CD4-positive, alpha-beta T cell treated with Interleukin-17A for 4 hours (primary cell): ENCODE measurements around the gene GARRE1.
"Not testable (repeated sequence)": the region's sequence is repeated elsewhere in the genome, so short reads cannot be mapped to it uniquely, and the experiment has no call there.

ENCODE experiments used
- DNase-seq: peaks from one replicate; pipeline ENCODE4 v3.0.0-alpha.2; 2020; ENCODE audit warnings: mixed read lengths

Gene GARRE1

DNA sequence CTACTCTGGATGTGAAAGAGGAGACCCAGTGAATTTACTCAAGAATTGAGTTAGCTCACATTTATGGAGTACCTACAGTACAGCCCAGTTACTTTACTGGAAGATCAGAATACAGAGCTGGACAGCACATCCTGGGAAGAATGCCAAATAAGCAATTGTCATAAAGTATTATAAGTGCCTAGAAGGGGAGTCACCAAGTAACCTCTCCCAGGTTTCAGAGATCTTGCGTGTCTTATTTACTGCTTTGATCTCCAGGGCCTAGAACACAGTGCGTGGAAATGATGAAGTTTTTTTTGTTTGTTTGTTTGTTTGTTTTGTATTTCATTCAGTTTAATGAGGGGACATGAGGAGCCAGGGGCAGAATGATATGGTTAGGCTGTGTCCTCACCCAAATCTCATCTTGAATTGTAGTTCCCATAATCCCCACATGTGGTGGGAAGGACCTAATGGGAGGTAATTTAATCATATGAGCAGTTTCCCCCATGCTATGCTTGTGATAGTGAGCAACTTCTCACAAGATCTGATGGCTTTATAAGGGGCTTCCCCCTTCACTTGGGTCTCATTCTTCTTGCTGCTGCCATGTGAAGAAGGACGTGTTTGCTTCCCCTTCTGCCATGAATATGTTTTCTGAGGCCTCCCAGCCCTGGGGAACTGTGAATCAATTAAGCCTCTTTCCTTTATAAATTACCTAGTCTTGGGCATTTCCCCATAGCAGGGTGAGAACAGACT is 5.2 kb downstream of the GARRE1 start:
- DNase-seq = no peak

DNA sequence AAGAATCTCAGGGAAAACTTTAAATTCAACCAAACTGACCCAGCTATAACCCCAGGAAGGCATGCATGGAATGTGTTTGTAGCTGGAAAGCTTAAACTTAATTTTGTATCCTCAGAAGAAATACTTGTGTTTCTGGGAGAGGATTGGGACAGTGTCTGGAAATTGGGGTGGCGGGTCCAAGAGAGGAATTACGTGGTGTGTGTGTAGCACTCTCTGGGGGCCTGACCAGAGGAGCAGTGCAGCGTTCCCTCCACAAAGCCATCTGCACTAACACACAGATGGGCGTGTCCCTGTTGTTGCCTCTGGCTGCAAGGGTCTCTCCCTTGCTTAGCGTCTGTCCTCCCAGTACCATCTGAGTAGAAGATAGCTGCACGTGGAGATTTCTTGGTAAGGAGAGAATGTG is 6.4 kb downstream of the GARRE1 start:
- no peak for DNase-seq

DNA sequence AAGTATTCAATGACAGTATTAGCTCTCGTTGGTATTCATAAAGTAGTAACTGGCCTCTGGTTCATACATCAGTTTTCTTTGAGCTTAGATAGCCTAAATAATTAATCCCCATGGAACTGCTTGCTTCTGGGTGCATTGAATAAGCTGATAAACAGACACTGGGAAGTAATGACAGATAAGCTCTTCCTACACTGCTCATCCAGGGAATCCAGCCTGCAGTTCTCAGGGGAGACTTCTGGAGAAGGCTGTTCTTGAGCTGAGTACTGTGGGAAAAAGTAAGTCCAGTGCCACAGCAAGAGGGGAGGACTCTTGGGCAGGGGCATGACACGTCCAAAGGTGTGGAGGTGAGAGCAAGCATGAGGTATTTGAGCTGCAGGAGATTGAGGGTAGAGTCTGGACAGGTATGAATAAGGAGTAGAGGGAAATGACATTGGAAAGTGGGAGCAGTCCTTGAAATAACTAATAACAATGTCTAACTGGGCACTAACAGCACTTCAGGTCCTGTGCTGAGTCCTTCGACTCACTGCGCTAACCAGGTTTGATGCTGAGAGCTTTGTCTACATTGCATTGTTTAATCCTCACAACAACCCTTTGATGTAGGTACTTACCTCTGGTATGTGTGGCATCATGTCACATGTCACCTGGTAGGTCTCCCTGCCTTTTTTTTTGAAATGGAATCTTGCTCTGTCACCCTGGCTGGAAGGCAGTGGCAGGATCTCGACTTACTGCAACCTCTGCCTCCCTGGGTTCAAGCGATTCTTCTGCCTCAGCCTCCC is 7.2 kb downstream of the GARRE1 start:
- no peak for DNase-seq

DNA sequence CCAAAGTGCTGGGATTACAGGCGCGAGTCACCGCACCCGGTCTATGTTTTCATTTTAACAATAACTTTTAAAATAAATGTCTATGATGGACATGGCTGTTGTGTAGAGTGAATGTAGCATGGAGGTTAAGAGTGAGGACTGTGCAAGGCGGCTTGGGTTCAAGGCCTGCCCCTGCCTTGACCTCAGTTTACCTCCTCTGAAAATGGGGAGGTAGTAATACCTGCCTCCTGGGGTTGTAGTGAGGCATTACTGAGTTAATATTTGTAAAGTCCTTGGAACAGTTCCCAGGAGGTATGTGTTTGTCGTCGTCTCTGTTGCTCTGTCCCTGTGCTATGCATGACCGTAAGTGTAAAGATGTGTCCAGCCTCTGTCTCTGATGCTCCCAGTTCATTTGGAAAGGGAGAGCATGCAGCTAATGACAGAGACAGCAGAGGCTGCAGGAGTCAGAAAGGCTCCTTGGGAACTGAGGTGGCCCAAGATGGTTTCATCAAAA is 9.4 kb downstream of the GARRE1 start:
- no peak for DNase-seq

DNA sequence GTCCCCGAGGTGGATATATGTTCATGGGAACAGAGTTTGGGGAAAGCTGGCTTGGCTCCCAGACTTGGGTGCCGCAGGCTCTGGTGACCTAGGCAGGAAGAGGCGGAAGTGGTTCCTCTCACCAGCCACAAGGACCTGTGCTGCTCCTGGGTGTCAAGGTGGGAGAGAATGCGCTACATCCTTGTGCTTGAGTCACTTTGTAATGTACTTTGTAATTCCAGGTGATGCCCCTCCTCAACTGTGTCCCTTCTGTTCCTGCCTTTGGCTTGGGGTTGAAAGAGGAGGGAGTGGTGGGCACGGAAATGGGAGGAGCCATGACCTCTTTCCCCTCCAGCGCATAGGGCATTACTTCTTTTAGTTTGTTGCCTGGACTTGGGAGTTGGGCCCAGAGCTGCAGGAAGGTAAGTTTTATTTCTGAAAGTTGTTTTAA is 10.9 kb downstream of the GARRE1 start:
- no peak for DNase-seq

DNA sequence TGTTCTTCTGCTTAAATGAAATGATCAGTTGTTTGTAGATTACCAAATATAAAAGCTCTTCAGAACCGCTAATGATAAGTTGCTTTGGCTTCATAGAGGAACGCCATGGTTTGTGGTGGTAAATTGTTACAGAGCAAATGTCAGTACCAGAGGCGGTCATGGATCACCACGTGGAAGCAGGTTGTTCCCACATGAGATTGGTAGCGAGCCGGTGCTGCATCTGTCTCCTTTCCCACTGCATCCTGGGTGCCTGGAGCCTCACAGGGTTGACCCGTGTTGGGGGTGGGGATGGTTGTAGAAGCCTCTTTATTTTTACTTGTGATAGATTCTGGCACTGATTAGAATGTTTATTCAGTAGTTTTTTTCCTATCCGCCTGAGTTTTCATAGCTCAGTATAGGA is 14.7 kb downstream of the GARRE1 start:
- peak; percentile 19 for DNase-seq

DNA sequence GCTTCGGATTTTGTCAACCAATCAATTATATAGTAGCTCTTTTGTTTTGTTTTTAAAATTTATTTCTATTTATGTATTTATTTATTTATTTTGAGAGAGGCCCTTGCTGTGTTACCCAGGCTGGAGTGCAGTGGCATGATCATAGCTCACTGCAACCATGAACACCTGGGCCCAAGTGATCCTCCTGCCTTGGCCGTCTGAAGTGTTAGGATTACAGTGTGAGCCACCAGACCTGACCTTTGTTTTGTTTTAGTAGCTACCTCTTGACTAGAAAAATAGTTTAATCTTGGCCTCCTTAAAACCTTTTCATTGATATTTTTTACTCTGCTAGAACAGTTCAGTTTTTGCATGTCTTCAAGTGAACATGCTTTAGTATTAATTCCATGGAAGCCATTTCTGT is 15.1 kb downstream of the GARRE1 start:
- DNase-seq = no peak

DNA sequence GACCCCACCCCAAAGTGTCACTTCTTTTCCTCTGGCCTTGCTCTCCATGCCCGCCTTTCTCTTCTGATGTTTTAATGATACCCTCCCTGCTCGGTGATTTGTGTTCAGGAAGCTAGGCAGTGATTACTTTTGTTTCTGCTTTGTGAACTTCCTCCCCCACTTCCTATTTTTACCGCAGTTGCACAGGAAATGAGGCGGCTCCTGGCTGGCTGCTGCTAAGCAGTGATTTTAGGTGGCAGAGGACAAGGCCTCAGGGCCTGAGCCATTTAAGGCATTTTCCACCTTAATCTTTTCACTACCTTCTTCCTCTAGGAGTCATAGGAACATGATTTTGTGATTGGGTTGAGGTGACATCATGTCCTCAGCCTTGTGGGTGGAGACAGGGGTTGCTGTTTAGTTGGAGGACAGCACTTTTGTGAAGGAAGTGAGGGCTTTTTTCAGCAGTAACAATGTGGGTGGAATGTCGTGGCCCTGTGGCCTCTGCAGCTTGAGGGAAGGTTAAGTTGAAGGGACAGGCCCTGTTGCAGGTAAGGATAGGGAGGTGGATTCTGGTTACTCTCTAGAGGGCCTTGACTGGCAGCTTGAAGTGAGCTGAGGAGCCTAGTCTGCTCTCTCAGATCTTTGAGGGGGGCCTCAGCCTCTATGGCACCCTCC is 15.7 kb downstream of the GARRE1 start:
- DNase-seq = peak; percentile 80

DNA sequence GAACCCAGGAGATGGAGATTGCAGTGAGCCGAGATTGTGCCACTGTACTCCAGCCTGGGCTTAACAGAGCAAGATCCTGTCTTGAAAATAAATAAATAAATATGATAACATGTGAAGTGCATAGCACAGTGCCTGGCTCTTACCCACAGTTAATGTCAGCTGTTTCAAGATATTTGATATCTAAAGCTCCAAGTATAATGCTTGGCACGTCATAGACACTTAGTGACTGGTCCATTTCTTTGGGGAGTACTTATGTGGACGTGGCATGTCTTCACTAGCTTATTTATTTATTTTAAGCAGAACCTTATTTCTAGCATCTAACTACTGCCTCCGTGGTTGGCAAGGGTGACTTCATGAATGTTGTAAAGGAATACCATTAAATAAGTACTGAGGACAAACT is 18.8 kb downstream of the GARRE1 start:
- DNase-seq = no peak

DNA sequence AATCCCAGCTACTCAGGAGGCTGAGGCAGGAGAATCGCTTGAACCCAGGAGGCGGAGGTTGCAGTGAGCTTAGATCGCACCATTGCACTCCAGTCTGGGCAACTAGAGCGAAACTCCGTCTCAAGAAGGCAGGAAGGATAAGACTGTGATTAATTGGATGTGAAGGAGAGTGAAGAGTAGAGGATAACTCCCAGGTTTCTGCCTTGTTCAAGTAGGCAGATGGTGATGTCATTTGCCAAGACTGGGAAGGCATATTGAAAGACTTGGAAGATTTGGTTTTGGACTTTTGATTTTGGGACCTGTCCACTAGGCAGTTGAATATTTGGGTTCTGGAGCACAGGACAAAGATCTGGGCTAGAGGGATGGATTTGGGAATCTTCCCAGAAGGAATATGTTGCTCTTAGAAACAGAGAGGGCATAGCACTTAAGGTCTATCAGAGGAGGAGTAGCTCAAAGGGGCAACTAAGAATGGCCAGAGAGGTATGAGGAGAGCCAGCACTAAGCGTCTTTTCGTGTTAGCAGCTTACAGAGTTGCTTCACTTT is 20.0 kb downstream of the GARRE1 start:
- DNase-seq = no peak

DNA sequence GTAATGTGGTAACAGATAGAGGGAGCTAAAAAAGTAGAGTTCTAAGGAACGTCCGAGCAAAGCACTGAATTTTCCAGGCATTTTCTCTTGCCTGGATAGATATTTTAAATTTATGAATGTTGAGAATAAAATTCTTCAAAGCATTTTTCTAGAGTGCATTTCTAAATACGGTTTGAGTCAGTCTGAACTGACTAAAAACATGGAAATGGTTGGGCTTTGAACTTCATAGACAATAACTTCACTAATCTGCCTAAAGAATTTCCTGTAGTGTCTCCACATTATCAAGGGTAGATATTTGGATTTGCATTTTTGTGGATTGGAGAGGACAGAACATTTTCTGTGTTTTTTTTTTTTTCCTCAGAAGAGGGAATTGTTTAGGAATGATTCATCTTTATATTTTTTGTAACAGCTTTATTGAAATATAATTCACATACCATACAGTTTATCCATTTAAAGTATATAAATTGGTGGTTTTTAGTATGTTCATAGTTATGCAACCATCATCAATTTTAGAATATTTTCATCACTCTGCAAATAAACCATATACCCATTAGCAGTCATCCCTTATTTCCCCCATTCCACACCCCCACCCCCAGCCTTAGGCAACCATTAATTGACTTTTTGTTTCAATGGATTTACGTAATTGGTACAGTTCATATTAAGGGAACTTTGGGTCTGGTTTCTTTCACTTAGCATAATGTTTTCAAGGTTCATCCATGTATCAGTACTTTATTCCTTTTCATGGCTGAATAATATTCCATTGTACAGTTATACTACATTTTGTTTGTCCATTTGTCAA is 20.7 kb downstream of the GARRE1 start:
- DNase-seq = no peak

DNA sequence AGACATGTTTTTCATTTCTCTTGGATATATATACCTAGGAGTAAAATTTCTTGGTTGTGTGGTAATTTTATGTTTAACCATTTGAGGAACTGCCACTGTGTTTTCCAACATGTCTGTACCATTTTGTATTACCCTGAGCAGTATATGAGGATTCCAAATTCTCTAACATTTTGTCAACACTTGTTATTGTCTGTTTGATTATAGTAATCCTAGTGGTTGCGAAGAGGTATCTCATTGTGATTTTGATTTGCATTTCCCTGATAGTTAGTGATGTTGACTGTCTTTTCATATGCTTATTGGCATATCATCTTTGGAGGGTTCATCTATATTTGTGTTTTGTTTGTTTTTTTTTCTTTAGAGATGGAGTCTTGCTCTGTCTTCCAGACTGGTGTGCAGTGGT is 21.4 kb downstream of the GARRE1 start:
- DNase-seq = no peak

DNA sequence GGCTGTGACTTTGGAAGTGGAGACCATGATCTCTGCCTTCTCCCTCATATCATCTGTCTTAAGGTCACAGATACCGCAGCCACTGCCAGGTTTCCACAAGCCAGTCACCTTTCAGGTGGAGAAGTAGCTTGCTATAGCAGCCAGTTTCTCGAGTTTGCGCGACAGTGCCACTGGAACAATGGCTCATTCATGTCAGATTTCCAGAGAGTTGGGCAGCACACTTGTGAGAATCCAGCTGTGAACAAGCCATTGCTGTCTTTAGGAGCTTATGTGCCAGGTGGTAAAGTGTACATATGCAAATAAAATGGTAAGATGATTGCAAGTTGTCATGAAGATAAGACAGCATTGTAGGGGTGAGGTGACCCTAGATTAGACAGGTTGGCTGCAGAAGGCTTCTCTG is 22.3 kb downstream of the GARRE1 start:
- DNase-seq = no peak

DNA sequence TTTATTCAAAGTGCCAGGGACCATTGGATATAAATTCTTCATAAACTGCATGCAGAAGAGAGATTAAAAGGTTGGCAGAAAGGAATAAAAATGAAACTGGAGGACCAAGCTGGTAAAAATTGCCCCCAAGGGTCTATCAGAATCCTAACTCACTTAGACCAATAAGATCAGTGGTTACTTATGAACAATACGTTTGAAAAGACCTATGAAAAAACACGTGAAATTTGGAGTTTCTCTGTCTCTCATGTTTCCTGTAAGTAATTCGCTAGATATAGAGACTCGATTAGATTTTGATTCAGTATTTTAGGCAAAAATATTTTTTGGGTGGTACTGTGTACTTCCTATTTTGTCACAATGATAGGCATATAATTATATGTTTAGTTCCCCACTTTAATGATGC is 22.9 kb downstream of the GARRE1 start:
- DNase-seq = no peak

DNA sequence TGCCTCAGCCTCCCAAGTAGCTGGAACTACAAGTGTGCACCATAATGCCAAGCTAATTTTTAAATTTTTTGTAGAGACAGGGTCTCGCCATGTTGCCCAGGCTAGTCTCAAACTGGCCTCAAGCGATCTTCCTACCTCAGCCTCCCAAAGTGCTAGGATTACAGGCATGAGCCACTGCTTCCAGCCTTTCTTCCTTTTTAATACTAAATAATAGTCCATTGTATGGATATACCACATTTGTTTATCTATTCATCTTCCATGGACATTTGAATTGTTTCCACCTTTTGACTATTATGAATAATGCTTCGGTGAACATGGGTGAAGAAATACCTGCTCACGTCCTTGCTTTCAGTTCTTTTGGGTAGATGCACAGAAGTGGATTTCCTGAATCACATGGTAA is 24.4 kb downstream of the GARRE1 start:
- no peak for DNase-seq

DNA sequence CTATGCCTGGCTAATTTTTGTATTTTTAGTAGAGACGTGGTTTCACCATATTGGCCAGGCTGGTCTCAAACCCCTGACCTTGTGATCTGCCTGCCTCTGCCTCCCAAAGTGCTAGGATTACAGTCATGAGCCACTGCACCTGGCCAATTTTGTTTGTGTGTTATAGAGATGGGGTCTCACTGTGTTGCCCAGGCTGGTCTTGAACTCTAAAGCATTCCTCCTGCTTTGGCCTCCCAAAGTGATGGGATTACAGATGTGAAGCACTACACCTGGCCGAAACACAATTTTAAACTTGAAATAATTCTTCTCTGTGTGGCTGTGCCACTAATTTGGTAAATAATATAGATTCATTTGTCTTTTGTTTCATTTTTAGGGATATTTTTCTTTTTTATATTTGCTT is 27.1 kb downstream of the GARRE1 start:
- not testable (repeated sequence) for DNase-seq

DNA sequence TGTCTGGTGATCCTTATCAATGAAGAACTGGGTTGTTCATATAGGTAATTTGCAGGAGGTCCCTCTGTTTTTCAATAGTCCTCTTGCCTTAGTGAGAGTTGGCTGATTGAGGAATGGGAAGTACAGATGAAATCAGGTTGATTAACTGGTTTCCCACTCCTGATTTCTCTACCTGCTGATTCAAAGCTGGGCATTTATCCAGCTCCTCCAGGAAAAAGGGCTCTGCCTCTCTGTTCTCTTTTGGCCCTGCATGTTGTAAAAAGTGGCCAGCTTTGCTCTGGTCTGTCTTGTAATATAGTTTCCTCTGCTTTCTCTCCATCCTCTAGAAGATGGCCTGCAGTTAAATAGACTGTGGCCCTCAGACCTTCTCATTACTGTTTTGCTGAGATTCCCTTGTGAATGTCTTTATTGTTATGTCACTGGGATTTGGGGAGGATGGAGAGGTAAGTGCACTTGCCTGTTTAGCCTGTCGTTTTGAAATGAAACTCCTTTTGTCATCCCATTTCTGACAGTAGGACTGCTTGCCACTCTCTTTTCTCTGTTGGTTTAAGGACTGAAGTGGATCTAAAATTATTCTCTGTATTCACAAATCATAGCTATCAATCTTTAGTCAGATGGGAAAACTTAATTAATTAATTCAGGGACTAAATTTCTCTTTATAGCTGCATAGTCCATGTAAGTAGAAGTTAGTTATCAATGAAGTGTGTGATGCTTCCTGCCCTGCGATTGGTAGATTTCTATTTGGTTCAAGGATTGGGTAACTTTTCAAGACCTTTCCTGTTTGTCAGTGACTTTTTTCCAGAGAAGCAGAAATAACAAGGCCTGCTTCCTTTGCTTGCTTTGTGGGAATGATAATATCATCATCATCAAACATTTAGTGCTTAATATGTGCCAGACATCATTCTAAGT is 28.5 kb downstream of the GARRE1 start:
- no peak for DNase-seq

DNA sequence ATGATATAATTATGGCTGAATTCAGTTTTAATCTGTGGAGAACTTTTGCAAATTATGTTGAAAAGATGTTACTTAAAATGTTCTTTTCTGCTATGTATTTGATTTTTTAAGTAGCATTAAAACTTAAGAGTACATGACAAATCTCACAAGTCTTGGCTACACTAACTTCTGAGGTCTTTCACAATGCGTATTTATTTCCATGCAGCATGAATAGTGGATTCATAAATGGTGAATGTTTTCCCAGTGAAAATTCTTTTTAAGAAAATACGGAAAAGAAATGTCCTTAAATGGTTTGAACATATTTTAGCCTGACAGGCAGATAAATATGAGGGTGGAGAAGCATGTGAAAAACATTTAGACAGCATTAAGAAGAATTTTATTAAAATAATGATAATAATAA is 30.2 kb downstream of the GARRE1 start:
- no peak for DNase-seq

DNA sequence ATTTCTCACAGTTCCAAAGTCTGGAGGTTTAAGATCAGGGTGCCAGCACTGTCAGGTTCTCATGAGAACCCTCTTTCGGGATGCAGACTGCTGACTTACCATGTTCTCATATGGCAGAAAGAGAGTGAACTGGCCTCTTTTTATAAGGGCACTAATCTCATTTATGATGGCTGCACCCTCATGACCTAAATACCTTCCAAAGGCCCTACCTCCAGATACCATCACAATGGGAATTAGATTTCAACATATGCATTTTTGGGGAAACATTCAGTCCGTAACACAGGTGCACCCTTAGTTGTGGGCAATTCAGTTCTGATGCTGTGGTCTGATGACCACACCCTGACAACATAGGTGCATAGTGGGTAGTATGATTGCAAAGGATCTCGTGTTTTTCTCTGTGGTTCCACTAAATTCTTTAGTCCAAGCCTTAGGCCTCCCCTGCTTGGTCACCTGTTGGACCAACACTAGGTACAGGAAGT is 33.3 kb downstream of the GARRE1 start:
- no peak for DNase-seq

DNA sequence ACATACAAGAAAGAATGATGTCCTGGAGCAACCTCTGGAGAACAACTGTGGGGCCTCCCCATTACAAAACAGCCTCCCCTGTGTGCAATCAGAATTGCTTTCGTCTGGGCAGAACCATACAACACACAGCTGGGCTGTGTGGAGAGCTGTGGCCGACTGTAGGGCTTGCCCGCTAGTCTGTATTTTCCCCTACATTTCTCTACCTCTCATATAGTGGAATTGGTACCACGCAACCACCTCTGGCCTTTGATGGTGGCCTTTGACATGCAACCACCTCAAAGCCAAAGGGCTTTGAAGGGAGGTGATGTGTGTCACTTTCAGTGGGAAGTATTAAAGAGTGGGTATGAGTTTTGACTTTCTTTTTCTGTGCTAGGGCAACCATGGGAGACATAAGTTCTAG is 34.0 kb downstream of the GARRE1 start:
- DNase-seq = no peak

DNA sequence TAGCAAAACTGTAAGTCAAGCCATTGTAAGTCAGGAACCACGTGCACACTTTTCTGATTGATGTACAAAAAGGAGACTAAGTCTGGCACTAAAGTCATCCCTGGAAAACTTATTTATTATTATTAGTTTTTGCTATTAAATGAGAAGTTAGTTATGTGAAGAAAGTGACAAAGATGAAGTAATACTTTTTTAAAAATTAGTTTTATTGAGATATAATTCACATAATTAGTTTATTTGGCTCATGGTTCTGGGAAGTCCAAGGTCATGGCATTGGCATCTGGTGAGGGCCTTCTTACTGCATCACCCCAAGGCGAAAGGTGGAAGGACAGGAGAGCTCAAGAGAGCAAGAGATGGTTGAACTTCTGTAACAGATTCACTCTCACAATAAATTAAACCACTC is 36.9 kb downstream of the GARRE1 start:
- DNase-seq = no peak
